Small intestine (tissue), 7 donors: Measurements from ENCODE around the gene METRNL. TPM values are rescaled to one million over a fixed set of nuclear protein-coding genes. Genes with fewer than 3 reads are reported as not detected.
"Not testable (repeated sequence)": the region's sequence is repeated elsewhere in the genome, so short reads cannot be mapped to it uniquely, and the experiment has no call there.

Source experiments
- DNase-seq, 2 donors: peaks; one replicate each; pipeline versions ENCODE4 v3.0.0 to v3.0.0-alpha.2; 2013
- FAIRE-seq: peaks from 2 replicates; lab custom pipeline; 2012; peaks lifted over from hg19 to GRCh38; lab: Jason Lieb, UNC
- H3K27ac ChIP-seq, 3 donors: one replicate each; pipeline ENCODE4 v1.5.1; 2013; ENCODE audit warnings: low read length in 2 of 3, mild to moderate bottlenecking in 2 of 3, control low read depth in 1 of 3, inconsistent platforms in 1 of 3, low read depth in 1 of 3, moderate library complexity in 1 of 3
- H3K27me3 ChIP-seq, 3 donors: one replicate each; pipeline ENCODE4 v1.6.1; 2013; ENCODE audit warnings: low read length in 3 of 3, inconsistent platforms in 1 of 3; ENCODE audit not compliant: control insufficient read depth in 3 of 3, insufficient read depth in 3 of 3
- H3K36me3 ChIP-seq, 3 donors: one replicate each; pipeline ENCODE4 v1.6.1; 2013; ENCODE audit warnings: low read length in 3 of 3, inconsistent platforms in 1 of 3, low read depth in 1 of 3, mild to moderate bottlenecking in 1 of 3, moderate library complexity in 1 of 3; ENCODE audit not compliant: control insufficient read depth in 3 of 3, insufficient read depth in 2 of 3
- H3K4me1 ChIP-seq, 3 donors: one replicate each; pipeline ENCODE4 v1.6.1; 2013; ENCODE audit warnings: low read length in 2 of 3, inconsistent platforms in 1 of 3, low read depth in 1 of 3, mild to moderate bottlenecking in 1 of 3, moderate library complexity in 1 of 3; ENCODE audit not compliant: control insufficient read depth in 3 of 3, insufficient read depth in 2 of 3
- H3K4me3 ChIP-seq, 3 donors: one replicate each; pipeline ENCODE4 v1.5.1; 2013; ENCODE audit warnings: low read length in 3 of 3, control low read depth in 1 of 3, inconsistent platforms in 1 of 3, low read depth in 1 of 3, mild to moderate bottlenecking in 1 of 3, moderate library complexity in 1 of 3
- H3K9me3 ChIP-seq, 2 donors: one replicate each; pipeline ENCODE4 v1.6.1; 2013; ENCODE audit warnings: low read depth in 1 of 2, low read length in 1 of 2; ENCODE audit not compliant: control insufficient read depth in 2 of 2, insufficient read depth in 1 of 2
- WGBS, 3 donors: extraction: QIAGEN DNeasy Blood & Tissue Kit; methylation state at CpG; one replicate each; pipeline ENCODE4 v1.1.7; 2013; 5-methylcytosine and 5-hydroxymethylcytosine counted together
- polyA plus RNA-seq, 4 donors: library from polyadenylated mRNA; stranded (reverse) in 3 of 4; unstranded in 1 of 4; fragments of 200-250 nt in 3 of 4; fragments of 120-200 nt in 1 of 4; gene quantifications; one replicate each; pipeline versions ENCODE4 v1.2.1 to v1.2.3, GENCODE V29; 2013
- donor health status: healthy with polysubstance abuse.
- donor health status: control.
- donor health status: control.
- donor health status: Bipolar disorder and iron deficiency.
- donor health status: healthy.

Gene METRNL
- polyA plus RNA-seq, 4 donors, result 64.4 to 119 (median 115) TPM

- H3K27ac ChIP-seq, result no peak overlapping the region
- no peaks in the 10 kb centered on the region for H3K4me1 ChIP-seq
- H3K36me3 ChIP-seq, result peaks cover 0 to 28% (median 0%) of the 10 kb centered on the region in 3 donors
- FAIRE-seq (no peak), DNase-seq (no peak)
- WGBS, 3 donors, result 90 to 95% (median 92%) methylated on average over 7 of the region's 7 CpGs
- H3K4me3 ChIP-seq, result no peak overlapping the region
- H3K27me3 ChIP-seq, result no peaks in the 10 kb centered on the region
- peaks cover 0 to 6% of the 10 kb centered on the region in 2 donors for H3K9me3 ChIP-seq
These were observed 43.2 kb upstream of the METRNL start for GRCh38 chr17:83036193-83036592.

- Histone ChIP-seq H3K27me3 (no peaks in the 10 kb centered on the region), H3K27ac (no peak overlapping the region), H3K9me3 (peaks cover 0 to 10% of the 10 kb centered on the region in 2 donors), H3K36me3 (peaks cover 0 to 27% (median 0%) of the 10 kb centered on the region in 3 donors), H3K4me3 (no peak overlapping the region), H3K4me1 (no peaks in the 10 kb centered on the region)
- 90 to 96% (median 95%) methylated on average over 7 of the region's 7 CpGs for WGBS, 3 donors
- no peak for DNase-seq
- no peak for FAIRE-seq
These were observed 42.7 kb upstream of the METRNL start for GRCh38 chr17:83036666-83037065.

DNA sequence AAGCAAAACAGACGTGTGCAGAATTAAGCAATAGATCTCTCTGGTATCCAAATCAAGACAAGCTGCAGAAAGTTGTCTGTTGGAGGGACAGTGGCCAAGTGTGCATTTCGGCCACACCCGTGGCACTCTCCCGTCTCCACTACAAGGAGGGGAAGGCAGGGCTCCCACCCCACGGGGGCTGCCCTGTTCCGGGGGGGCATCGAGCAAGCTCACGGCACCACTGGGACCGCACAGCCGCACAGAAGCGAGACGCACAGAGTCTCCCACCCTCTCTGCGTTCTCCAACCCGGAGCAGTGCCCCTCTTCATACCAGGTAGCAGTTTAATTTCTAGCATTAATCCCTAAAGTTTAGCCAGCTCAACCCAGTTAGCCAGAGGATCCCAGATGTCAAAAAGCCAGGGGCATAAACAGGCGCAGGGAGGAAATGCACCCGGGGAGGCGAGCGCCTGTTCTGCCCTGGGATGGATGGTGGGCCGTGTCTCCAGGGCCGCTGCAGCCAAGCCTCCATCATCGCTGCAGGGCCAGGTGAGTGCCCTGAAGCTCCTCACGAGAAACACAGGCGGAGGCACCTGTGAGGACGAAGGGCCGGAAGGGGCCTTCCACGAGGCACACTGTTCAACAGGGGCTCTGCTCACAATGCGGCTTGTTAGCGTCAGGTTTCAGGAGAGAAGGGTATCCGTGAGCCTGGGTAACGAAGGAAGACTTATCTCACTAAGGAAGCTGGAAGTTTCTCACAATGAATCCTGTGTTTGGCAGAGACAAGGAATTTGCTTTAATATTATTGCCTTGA lies 42.1 kb upstream of the METRNL start:
- FAIRE-seq (no peak), DNase-seq (no peak)
- Histone ChIP-seq H3K4me1 (no peaks in the 10 kb centered on the region), H3K9me3 (peaks cover 0 to 14% of the 10 kb centered on the region in 2 donors), H3K36me3 (peaks cover 0 to 29% (median 0%) of the 10 kb centered on the region in 3 donors), H3K27ac (no peak overlapping the region), H3K27me3 (no peaks in the 10 kb centered on the region), H3K4me3 (no peak overlapping the region)
- WGBS, 3 donors, result 91 to 96% (median 91%) methylated on average over 30 of the region's 30 CpGs

DNA sequence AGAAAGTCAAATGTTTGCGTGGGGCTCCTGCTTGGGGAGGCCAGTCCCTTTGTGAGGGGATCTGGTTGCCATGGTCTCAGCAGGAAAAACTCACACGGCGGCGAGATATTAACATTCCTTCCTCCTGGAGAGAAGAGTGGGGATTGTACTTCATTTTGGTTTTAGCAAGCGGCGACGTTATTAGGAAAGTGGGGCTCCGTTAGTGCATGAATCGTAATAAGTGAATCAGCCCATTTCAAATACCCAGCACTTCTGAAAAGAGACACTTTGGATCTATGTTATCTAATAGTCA lies 41.6 kb upstream of the METRNL start:
- DNase-seq, result no peak
- peaks cover 0 to 16% of the 10 kb centered on the region in 2 donors for H3K9me3 ChIP-seq
- no peak overlapping the region for H3K27ac ChIP-seq
- H3K27me3 ChIP-seq, result no peaks in the 10 kb centered on the region
- H3K4me1 ChIP-seq, result no peaks in the 10 kb centered on the region
- no peak overlapping the region for H3K4me3 ChIP-seq
- 90 to 96% (median 93%) methylated on average over 9 of the region's 9 CpGs for WGBS, 3 donors
- FAIRE-seq, result no peak
- H3K36me3 ChIP-seq, result peaks cover 0 to 24% (median 0%) of the 10 kb centered on the region in 3 donors

DNA sequence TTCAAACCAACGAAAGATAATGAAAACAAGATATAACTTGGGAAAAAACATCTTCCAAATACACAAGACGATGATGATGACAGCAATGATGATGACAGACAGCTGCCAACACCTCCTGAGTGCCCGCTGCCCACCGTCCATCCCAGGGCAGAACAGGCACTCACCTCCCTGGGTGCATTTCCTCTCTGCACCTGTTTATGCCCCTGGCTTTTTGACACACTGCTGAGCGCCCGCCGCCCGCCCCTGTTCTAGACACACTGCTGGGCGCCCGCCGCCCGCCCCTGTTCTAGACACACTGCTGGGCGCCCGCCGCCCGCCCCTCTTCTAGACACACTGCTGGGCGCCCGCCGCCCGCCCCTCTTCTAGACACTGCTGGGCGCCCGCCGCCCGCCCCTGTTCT lies 40.4 kb upstream of the METRNL start:
- not testable (repeated sequence) for H3K27me3 ChIP-seq, H3K4me3 ChIP-seq, FAIRE-seq, DNase-seq, H3K27ac ChIP-seq, H3K4me1 ChIP-seq
- H3K9me3 ChIP-seq, result peaks cover 0 to 20% of the 10 kb centered on the region in 2 donors
- peaks cover 0 to 20% (median 0%) of the 10 kb centered on the region in 3 donors for H3K36me3 ChIP-seq
- WGBS, 3 donors, result 91 to 98% (median 93%) methylated on average over 5 to 18 of the region's 24 CpGs

DNA sequence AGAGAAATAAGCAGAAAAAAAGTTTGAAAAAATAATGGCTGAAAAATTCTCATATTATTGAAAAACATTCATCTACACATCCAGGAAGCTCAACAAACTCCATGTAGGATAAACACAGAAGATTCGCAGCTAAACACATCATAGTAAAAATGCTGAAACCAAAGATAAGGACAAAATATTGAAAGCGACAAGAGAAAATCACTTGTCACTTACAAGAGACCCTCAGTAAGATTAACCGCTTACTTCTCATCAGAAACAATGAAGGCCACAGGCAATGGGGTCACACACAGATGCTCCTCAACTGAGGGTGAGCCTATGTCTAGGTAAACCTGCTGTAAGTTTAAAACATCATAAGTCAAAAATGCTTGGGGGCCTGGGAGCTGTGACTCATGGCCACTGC lies 38.1 kb upstream of the METRNL start:
- H3K4me1 ChIP-seq, result no peaks in the 10 kb centered on the region
- peaks cover 0 to 10% (median 0%) of the 10 kb centered on the region in 3 donors for H3K36me3 ChIP-seq
- H3K9me3 ChIP-seq, result peaks cover 0 to 20% of the 10 kb centered on the region in 2 donors
- no peak for FAIRE-seq
- no peak overlapping the region for H3K4me3 ChIP-seq
- 98 to 99% (median 98%) methylated on average over 3 of the region's 3 CpGs for WGBS, 3 donors
- no peak for DNase-seq
- H3K27ac ChIP-seq, result no peak overlapping the region
- H3K27me3 ChIP-seq, result no peaks in the 10 kb centered on the region

DNA sequence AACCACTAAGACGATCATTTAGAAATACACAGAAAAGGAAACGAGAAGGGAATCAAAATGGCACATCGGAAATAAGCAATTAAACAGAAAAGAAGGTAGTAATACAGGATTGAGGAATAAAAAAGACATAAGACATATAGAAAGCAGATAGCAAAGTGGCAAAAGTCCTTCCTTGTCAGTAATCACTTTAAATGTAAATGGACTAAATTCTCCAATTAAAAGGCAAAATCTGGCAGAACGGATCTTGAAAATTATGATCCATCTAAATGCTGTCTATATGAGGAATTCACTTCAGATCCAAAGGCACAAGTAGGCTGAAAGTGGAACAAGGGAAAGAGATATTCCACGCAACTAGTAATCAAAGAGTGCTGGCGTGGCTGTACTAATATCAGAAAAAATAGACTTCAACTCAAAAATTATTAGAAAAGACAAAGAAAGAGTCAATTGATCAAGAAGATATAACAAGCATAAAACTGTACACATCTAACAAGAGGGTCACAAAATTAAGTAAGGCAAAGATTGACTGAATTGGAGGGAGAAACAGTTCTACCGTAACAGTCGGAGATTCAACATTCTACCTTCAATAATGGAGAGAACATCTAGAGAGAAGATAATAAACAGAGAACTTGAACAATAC lies 36.8 kb upstream of the METRNL start:
- Histone ChIP-seq H3K36me3 (peaks cover 0 to 10% (median 2%) of the 10 kb centered on the region in 3 donors), H3K4me3 (no peak overlapping the region), H3K27ac (no peak overlapping the region), H3K9me3 (peaks cover 0 to 24% of the 10 kb centered on the region in 2 donors), H3K27me3 (no peaks in the 10 kb centered on the region), H3K4me1 (no peaks in the 10 kb centered on the region)
- DNase-seq (no peak), FAIRE-seq (no peak)
- 91 to 93% (median 92%) methylated on average over 8 of the region's 8 CpGs for WGBS, 3 donors

DNA sequence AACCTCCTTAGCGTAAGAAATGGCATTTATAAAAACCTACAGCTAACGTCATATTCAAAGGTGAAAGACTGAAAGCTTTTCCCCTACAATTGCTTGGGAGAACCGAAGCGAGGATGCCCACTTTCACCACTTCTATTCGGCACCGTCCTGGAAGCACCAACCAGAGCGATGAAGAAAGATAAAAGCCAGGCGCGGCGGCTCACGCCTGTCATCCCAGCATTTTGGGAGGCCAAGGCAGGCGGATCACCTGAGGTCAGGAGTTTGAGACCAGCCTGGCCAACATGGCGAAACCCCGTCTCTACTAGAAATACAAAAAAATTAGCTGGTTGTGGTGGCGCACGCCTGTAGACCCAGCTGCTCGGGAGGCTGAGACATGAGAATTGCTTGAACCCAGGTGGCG lies 34.9 kb upstream of the METRNL start:
- not testable (repeated sequence) for H3K27me3 ChIP-seq, H3K4me1 ChIP-seq, H3K27ac ChIP-seq, H3K4me3 ChIP-seq, DNase-seq, FAIRE-seq
- WGBS, 3 donors, result 98% methylated on average over 18 of the region's 18 CpGs
- Histone ChIP-seq H3K9me3 (peaks cover 0 to 24% of the 10 kb centered on the region in 2 donors), H3K36me3 (peaks cover 0 to 13% (median 2%) of the 10 kb centered on the region in 3 donors)
